Erythroblast (primary cell): Measurements from ENCODE around the gene FAHD2B.
"Not testable (repeated sequence)": the region's sequence is repeated elsewhere in the genome, so short reads cannot be mapped to it uniquely, and the experiment has no call there.

Source experiments
- GATA1 ChIP-seq: IDR thresholded peaks from 2 replicates; pipeline ENCODE4 v1.6.1; 2011; ENCODE audit warnings: low read depth, mild to moderate bottlenecking, control low read depth, low read length, moderate library complexity
- POLR2A ChIP-seq: IDR thresholded peaks from 2 replicates; pipeline ENCODE4 v1.6.1; 2011; ENCODE audit warnings: mild to moderate bottlenecking, low read length

DNA sequence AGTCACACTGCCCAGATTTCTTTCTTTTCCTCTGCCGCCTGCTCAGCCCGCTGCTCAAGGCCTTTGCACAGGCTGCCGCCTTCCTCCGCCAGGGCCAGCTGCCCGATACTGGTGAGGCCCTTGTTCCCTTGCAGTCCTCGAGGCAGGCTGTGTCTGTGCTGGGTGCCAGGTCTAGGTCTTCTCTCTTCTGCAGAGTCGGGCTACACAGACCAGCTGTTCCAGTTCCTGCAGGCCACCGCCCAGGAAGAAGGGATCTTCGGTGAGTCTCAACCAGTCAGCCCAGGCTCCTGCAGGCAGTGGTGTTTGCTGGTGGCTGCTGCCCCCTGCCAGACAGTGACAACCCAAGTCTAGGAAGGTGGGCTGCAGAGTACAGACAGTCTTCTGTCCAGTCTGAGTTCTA lies 12.5 kb downstream of the FAHD2B start:
- TF ChIP-seq POLR2A, GATA1: not testable (repeated sequence)
